B cell (primary cell): Measurements from ENCODE around the gene CEP44.

Experiments
- EZH2 ChIP-seq: IDR thresholded peaks from 2 replicates; pipeline ENCODE4 v1.6.1; 2012; ENCODE audit warnings: borderline replicate concordance, low read depth, mild to moderate bottlenecking, moderate library complexity, low read length; ENCODE audit not compliant: insufficient read depth, poor library complexity, severe bottlenecking
- TF ChIP-seq, protein P1 (sequence below): fragments of 200-600 bp; IDR thresholded peaks from one replicate; pipeline ENCODE4 v1.8.0; 2022; ENCODE audit warnings: antibody characterized with exemption, mild to moderate bottlenecking

DNA sequence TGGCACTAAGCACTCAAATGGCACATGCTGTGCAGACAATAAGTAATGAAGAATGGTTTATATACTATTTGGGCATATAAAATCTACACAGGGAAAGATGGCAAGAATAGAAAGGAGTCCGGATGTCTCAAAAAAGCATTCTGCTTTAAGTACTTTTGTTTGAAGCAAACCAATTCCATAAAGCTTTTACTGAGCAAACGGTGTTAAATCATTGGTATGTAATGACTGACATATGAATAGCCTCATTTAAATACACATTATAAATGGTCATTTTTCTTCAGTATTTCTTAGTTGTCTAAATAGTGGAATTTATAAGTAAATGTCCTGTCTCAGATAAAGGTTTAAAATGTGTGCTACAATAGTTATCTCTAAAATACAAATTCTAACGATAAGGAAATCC, 6.3 kb upstream of the CEP44 start:
- TF ChIP-seq, protein P1, sequence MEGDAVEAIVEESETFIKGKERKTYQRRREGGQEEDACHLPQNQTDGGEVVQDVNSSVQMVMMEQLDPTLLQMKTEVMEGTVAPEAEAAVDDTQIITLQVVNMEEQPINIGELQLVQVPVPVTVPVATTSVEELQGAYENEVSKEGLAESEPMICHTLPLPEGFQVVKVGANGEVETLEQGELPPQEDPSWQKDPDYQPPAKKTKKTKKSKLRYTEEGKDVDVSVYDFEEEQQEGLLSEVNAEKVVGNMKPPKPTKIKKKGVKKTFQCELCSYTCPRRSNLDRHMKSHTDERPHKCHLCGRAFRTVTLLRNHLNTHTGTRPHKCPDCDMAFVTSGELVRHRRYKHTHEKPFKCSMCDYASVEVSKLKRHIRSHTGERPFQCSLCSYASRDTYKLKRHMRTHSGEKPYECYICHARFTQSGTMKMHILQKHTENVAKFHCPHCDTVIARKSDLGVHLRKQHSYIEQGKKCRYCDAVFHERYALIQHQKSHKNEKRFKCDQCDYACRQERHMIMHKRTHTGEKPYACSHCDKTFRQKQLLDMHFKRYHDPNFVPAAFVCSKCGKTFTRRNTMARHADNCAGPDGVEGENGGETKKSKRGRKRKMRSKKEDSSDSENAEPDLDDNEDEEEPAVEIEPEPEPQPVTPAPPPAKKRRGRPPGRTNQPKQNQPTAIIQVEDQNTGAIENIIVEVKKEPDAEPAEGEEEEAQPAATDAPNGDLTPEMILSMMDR: no peak
- TF ChIP-seq EZH2: no peak
